ENCODE data around the gene SLC35F2. TPM values are rescaled to one million over a fixed set of nuclear protein-coding genes. Genes with fewer than 3 reads are reported as not detected.

SLC35F2 gene
- total and polyA plus RNA-seq, 2 of the 4 experiments (the other 2 are of a cell fraction) = 4.9 to 15.4 TPM

GRCh38 chr11:107810875-107811274, 47.7 kb downstream of the SLC35F2 start:
- H3K4me3 ChIP-seq (ENCODE audit: insufficient read depth, low read depth, low read length) = no peak overlapping the region
- no peaks in the 10 kb centered on the region; the same call in 1 of the 2 replicates for H3K9me1 ChIP-seq (ENCODE audit: insufficient read depth, low read length)
- no peaks in the 10 kb centered on the region for H4K20me1 ChIP-seq (ENCODE audit: insufficient read depth, low read length)
- BruUV-seq (replicated peaks) = no TSS peak
- H2BK5ac ChIP-seq (ENCODE audit: low read depth, low read length, poor library complexity, severe bottlenecking) = no peak overlapping the region
- no peak overlapping the region for H3K23ac ChIP-seq (ENCODE audit: low read depth, low read length)
- ChIA-PET POLR2A (ENCODE audit: unreplicated experiment) (no interaction called here), CTCF (no interaction called here)
- H3K27me3 ChIP-seq (ENCODE audit: control insufficient read depth, insufficient read depth, low read length) = no peaks in the 10 kb centered on the region
- H2BK120ac ChIP-seq (ENCODE audit: low read depth, low read length) = no peak overlapping the region
- H3K4me1 ChIP-seq (ENCODE audit: control insufficient read depth, insufficient read depth, low read length) = no peaks in the 10 kb centered on the region
- no peak overlapping the region for H3K9ac ChIP-seq (ENCODE audit: low read depth, low read length)
- H2AK9ac ChIP-seq (replicated peaks; ENCODE audit: low read depth, low read length, poor library complexity) = no peak overlapping the region
- DNase-seq (peak; percentile 12), ATAC-seq (ENCODE audit: low read depth) (peak; percentile 60; the same call in 1 of the 2 replicates)
- H2BK15ac ChIP-seq (ENCODE audit: low read depth, low read length) = no peak overlapping the region
- TF ChIP-seq BHLHE40 (IDR thresholded peaks at IDR 0.05; ENCODE audit: low read depth, low read length) (no peak), FOS (IDR thresholded peaks at IDR 0.05; ENCODE audit: low read depth, low read length) (no peak), RCOR1 (IDR thresholded peaks at IDR 0.05; ENCODE audit: insufficient replicate concordance, low read length) (no peak), NFE2L2 (IDR thresholded peaks at IDR 0.05; ENCODE audit: low read depth, low read length) (no peak), MAZ (IDR thresholded peaks at IDR 0.05; ENCODE audit: borderline replicate concordance, low read depth, low read length) (no peak), SMC3 (IDR thresholded peaks at IDR 0.05; ENCODE audit: low read depth, low read length) (no peak)
- no peak overlapping the region for H4K5ac ChIP-seq (ENCODE audit: low read depth, low read length)
- intact Hi-C loops (cut with micrococcal nuclease) = no loop called here
- H4K8ac ChIP-seq (ENCODE audit: low read depth in 2 of 2, low read length in 2 of 2) = no peak overlapping the region
- H3K18ac ChIP-seq (ENCODE audit: low read depth, low read length) = no peak overlapping the region
- H3K27ac ChIP-seq (ENCODE audit: insufficient read depth, low read length) = no peak overlapping the region
- no peak overlapping the region for H3K56ac ChIP-seq (ENCODE audit: extremely low read depth, insufficient read depth, low read length)
- H3K14ac ChIP-seq (replicated peaks; ENCODE audit: low read depth, low read length) = no peak overlapping the region
- no peak overlapping the region for H3K4me2 ChIP-seq (ENCODE audit: low read depth, low read length)
- no peak overlapping the region for H4K91ac ChIP-seq (ENCODE audit: insufficient read depth, low read depth, low read length)
- dilution Hi-C loops (cut with HindIII; ENCODE audit: low sequenced_read_pairs, unreplicated experiment) = no loop called here
- H2BK20ac ChIP-seq (ENCODE audit: low read depth, low read length) = no peak overlapping the region
- peaks cover 3% of the 10 kb centered on the region; the same call in 1 of the 2 replicates for H3K36me3 ChIP-seq (ENCODE audit: control insufficient read depth, insufficient read depth, low read length)
- no peaks in the 10 kb centered on the region for H3K9me3 ChIP-seq (ENCODE audit: control insufficient read depth, insufficient read depth, low read length)
- H2AFZ ChIP-seq (replicated peaks; ENCODE audit: low read length, poor library complexity) = no peak overlapping the region
- in situ Hi-C loops (cut with MboI; ENCODE audit: low sequenced_read_pairs) = no loop called here
- no peak overlapping the region for H2AK5ac ChIP-seq (ENCODE audit: low read depth, low read length)
- H3K4ac ChIP-seq (ENCODE audit: low read depth, low read length) = no peak overlapping the region
- no peaks in the 10 kb centered on the region; a peak in 1 of 4 replicates for H3K79me1 ChIP-seq (ENCODE audit: low read depth in 1 of 2, low read length in 2 of 2)

All from IMR-90 (cell line).